Ovary (tissue), 3 donors: ENCODE data around the gene BRD2.

Source experiments
- POLR2A ChIP-seq: fragments of 450-650 bp; IDR thresholded peaks from one replicate; pipeline ENCODE4 v1.6.1; 2017; ENCODE audit warnings: antibody characterized with exemption, mild to moderate bottlenecking, moderate library complexity
- TF ChIP-seq, protein P1 (sequence below), 3 donors: fragments of 450-650 bp in 2 of 3; fragments of 200-600 bp in 1 of 3; IDR thresholded peaks; one replicate each; pipeline versions ENCODE4 v1.5.1 to v1.8.0; 2016 to 2022; ENCODE audit warnings: antibody characterized with exemption in 3 of 3, mild to moderate bottlenecking in 1 of 3
- donor health status: DM: no; HTN: no; CAD: no.

DNA sequence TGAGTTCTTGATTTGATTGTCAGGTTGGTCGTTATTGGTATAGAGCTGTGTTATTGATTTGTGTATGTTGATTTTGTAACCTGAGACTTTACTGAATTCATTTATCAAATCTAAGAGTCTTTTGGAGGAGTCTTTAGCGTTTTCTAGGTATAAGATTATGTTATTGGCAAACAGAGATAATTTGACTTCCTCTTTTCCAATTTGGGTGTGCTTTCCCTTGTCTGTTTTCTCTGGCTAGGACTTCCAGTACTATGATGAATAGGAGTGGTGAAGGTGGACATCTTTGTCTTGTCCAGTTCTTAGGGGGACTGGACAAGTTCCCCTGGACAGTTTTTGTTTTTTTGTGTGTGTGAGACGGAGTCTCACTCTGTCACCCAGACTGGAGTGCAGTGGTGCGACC, 23.6 kb downstream of the BRD2 start:
- TF ChIP-seq, protein P1, sequence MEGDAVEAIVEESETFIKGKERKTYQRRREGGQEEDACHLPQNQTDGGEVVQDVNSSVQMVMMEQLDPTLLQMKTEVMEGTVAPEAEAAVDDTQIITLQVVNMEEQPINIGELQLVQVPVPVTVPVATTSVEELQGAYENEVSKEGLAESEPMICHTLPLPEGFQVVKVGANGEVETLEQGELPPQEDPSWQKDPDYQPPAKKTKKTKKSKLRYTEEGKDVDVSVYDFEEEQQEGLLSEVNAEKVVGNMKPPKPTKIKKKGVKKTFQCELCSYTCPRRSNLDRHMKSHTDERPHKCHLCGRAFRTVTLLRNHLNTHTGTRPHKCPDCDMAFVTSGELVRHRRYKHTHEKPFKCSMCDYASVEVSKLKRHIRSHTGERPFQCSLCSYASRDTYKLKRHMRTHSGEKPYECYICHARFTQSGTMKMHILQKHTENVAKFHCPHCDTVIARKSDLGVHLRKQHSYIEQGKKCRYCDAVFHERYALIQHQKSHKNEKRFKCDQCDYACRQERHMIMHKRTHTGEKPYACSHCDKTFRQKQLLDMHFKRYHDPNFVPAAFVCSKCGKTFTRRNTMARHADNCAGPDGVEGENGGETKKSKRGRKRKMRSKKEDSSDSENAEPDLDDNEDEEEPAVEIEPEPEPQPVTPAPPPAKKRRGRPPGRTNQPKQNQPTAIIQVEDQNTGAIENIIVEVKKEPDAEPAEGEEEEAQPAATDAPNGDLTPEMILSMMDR (IDR thresholded peaks at IDR 0.05): no peak
- no peak for TF ChIP-seq POLR2A
